ENCODE results near the gene HMSD. TPM values are rescaled to one million over a fixed set of nuclear protein-coding genes. Genes with fewer than 3 reads are reported as not detected.

HMSD gene
- total and polyA plus RNA-seq, 2 donors (not counting 3 experiments of a cell fraction or from before 2014, with no cell fraction given) = 0.08 TPM; not detected in 1

- Histone ChIP-seq H2AFZ (ENCODE audit: low read depth, low read length) (no peak overlapping the region), H3K36me3 (ENCODE audit: control insufficient read depth in 2 of 2, extremely low read depth in 1 of 2, insufficient read depth in 2 of 2, low read length in 2 of 2) (peaks cover 7 to 8% of the 10 kb centered on the region in 2 experiments), H3K79me2 (ENCODE audit: control insufficient read depth, insufficient read depth, low read length) (peaks cover 23% of the 10 kb centered on the region), H3K4me2 (ENCODE audit: insufficient read depth, low read length) (no peak overlapping the region), H3K9me1 (replicated peaks; ENCODE audit: control insufficient read depth, extremely low read depth, insufficient read depth, low read length) (no peaks in the 10 kb centered on the region), H3K27me3 (ENCODE audit: control insufficient read depth in 2 of 2, insufficient read depth in 2 of 2, low read length in 2 of 2) (no peaks in the 10 kb centered on the region), H3K27ac (ENCODE audit: insufficient read depth, low read depth, low read length) (no peak overlapping the region), H3K4me1 (ENCODE audit: control insufficient read depth, extremely low read depth, insufficient read depth, low read length) (peaks cover 2% of the 10 kb centered on the region), H3K9me3 (replicated peaks; ENCODE audit: control insufficient read depth, insufficient read depth, low read length) (no peaks in the 10 kb centered on the region), H4K20me1 (replicated peaks; ENCODE audit: control insufficient read depth, extremely low read depth, insufficient read depth, low read length) (no peaks in the 10 kb centered on the region), H3K9ac (replicated peaks; ENCODE audit: extremely low read depth, insufficient read depth, low read length) (no peak overlapping the region), H3K4me3 (replicated peaks in 1 of 3; ENCODE audit: insufficient read depth in 1 of 3, low read depth in 1 of 3, low read length in 3 of 3) (no peak overlapping the region)
- intact Hi-C loops (cut with micrococcal nuclease) (no loop called here), dilution Hi-C loops (cut with MboI; ENCODE audit: extremely low pct_ligation_motif_present, low sequenced_read_pairs) (no loop called here)
- no peak for DNase-seq (ENCODE audit: low read depth, low spot score)
- POLR2A ChIA-PET = no interaction called here
- no peak for FAIRE-seq
- BruUV-seq (replicated peaks) = no TSS peak
- no peak for TF ChIP-seq CTCF (IDR thresholded peaks at IDR 0.05; ENCODE audit: extremely low read depth in 1 of 2, insufficient read depth in 1 of 2, low read depth in 1 of 2, low read length in 2 of 2)
- no peak for TF ChIP-seq JUN (IDR thresholded peaks at IDR 0.05; ENCODE audit: borderline replicate concordance, insufficient read depth, insufficient read length, low read depth)
- TF ChIP-seq EZH2 (IDR thresholded peaks at IDR 0.05; ENCODE audit: borderline replicate concordance, low read depth, low read length, severe bottlenecking) = no peak
- CTCF ChIA-PET = no interaction called here
Measured at GRCh38 chr18:63980896-63981460, 31.9 kb downstream of the HMSD start.

- Histone ChIP-seq H3K4me1 (ENCODE audit: control insufficient read depth, extremely low read depth, insufficient read depth, low read length) (peaks cover 2% of the 10 kb centered on the region), H3K9ac (replicated peaks; ENCODE audit: extremely low read depth, insufficient read depth, low read length) (no peak overlapping the region), H3K79me2 (ENCODE audit: control insufficient read depth, insufficient read depth, low read length) (peaks cover 15% of the 10 kb centered on the region), H3K4me3 (replicated peaks in 1 of 3; ENCODE audit: insufficient read depth in 1 of 3, low read depth in 1 of 3, low read length in 3 of 3) (no peak overlapping the region), H3K27me3 (ENCODE audit: control insufficient read depth in 2 of 2, insufficient read depth in 2 of 2, low read length in 2 of 2) (no peaks in the 10 kb centered on the region), H3K27ac (ENCODE audit: insufficient read depth, low read depth, low read length) (no peak overlapping the region), H4K20me1 (replicated peaks; ENCODE audit: control insufficient read depth, extremely low read depth, insufficient read depth, low read length) (no peaks in the 10 kb centered on the region), H3K9me1 (replicated peaks; ENCODE audit: control insufficient read depth, extremely low read depth, insufficient read depth, low read length) (no peaks in the 10 kb centered on the region), H3K4me2 (ENCODE audit: insufficient read depth, low read length) (no peak overlapping the region), H3K36me3 (ENCODE audit: control insufficient read depth in 2 of 2, extremely low read depth in 1 of 2, insufficient read depth in 2 of 2, low read length in 2 of 2) (peaks cover 9 to 12% of the 10 kb centered on the region in 2 experiments), H3K9me3 (replicated peaks; ENCODE audit: control insufficient read depth, insufficient read depth, low read length) (no peaks in the 10 kb centered on the region), H2AFZ (ENCODE audit: low read depth, low read length) (no peak overlapping the region)
- intact Hi-C loops (cut with micrococcal nuclease) = no loop called here
- dilution Hi-C loops (cut with MboI; ENCODE audit: extremely low pct_ligation_motif_present, low sequenced_read_pairs) = no loop called here
- no peak for DNase-seq (ENCODE audit: low read depth, low spot score)
- BruUV-seq (replicated peaks) = no TSS peak
- CTCF ChIA-PET = no interaction called here
- POLR2A ChIA-PET = no interaction called here
- TF ChIP-seq FOS (IDR thresholded peaks at IDR 0.05; ENCODE audit: borderline replicate concordance, insufficient read depth, low read length) (no peak), GATA2 (IDR thresholded peaks at IDR 0.05; ENCODE audit: insufficient read depth, insufficient read length, low read depth, low read length) (no peak)
- no peak for FAIRE-seq
Measured at GRCh38 chr18:63981719-63982118, 32.6 kb downstream of the HMSD start.
